ENCODE results near the gene NXNL2. TPM values are rescaled to one million over a fixed set of nuclear protein-coding genes. Genes with fewer than 3 reads are reported as not detected.

Gene NXNL2
- total RNA-seq, 1 donor from 2014 or later = not detected

DNA sequence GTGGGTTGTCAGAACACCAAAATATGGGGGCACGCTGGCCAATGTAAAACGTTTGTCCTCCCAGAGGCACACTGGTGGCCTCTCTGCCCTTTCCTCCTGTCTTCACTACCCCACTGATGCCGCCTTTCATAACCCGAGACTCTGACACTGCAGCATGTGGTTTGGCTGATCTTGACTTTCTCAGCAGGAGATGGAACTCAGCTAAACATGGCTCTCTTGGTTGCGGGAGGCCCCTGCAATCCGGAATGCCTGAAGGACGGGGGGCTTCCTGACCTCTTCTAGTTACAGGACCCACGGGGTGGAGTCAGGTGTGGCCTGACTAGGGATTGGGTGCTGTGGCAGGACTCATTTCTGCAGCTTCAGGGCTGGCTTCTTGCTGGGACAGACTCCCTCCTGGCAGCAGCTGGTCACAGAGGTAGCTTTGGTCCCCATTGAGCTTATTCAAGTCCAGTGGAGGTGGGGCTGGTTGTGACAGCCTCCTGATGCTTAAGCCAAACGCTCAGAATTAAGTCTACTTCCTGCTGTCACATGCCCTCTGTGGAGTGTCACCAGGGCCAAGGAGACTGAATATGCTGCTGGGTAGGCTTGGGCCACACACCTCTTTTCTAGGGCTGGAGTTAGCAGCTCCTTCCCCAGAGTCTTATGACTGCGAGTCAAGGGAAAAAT, 44.2 kb downstream of the NXNL2 start:
- no peaks in the 10 kb centered on the region for H3K9me3 Mint-ChIP-seq (ENCODE audit: low read depth)
- no peak for DNase-seq (ENCODE audit: low spot score, unreplicated experiment)
- peaks cover 11% of the 10 kb centered on the region for H3K27me3 Mint-ChIP-seq
- H3K36me3 Mint-ChIP-seq (ENCODE audit: insufficient read depth) = no peaks in the 10 kb centered on the region
- no peaks in the 10 kb centered on the region for H3K4me1 Mint-ChIP-seq (ENCODE audit: low read depth)
- H3K4me3 Mint-ChIP-seq (ENCODE audit: low read depth) = no peak overlapping the region
- TF ChIP-seq, protein P1, sequence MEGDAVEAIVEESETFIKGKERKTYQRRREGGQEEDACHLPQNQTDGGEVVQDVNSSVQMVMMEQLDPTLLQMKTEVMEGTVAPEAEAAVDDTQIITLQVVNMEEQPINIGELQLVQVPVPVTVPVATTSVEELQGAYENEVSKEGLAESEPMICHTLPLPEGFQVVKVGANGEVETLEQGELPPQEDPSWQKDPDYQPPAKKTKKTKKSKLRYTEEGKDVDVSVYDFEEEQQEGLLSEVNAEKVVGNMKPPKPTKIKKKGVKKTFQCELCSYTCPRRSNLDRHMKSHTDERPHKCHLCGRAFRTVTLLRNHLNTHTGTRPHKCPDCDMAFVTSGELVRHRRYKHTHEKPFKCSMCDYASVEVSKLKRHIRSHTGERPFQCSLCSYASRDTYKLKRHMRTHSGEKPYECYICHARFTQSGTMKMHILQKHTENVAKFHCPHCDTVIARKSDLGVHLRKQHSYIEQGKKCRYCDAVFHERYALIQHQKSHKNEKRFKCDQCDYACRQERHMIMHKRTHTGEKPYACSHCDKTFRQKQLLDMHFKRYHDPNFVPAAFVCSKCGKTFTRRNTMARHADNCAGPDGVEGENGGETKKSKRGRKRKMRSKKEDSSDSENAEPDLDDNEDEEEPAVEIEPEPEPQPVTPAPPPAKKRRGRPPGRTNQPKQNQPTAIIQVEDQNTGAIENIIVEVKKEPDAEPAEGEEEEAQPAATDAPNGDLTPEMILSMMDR (IDR thresholded peaks at IDR 0.05; ENCODE audit: unreplicated experiment) = no peak
- no peak overlapping the region for H3K27ac Mint-ChIP-seq

DNA sequence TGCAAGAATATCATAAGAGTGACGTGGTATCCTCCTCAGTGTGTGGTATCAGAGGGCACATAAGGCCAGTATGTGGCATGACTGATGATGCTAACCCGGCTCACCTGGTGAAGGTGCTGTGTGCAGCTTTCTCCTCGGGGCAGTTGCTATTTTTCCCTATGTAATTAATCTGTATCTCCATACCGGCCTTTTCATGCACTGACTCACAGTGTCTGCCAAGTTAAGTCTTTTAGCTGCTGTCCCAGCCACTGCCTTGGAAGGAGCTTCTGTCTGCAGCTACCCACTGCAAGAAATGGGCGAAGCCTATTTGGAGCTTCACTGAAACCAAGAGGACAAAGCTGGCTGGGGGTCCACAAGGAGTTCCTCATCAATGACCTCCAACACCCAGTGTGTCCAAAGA, 46.0 kb downstream of the NXNL2 start:
- H3K27me3 Mint-ChIP-seq = peaks cover 14% of the 10 kb centered on the region
- TF ChIP-seq, protein P1 (IDR thresholded peaks at IDR 0.05; ENCODE audit: unreplicated experiment) = no peak
- no peak for DNase-seq (ENCODE audit: low spot score, unreplicated experiment)
- no peak overlapping the region for H3K27ac Mint-ChIP-seq
- no peaks in the 10 kb centered on the region for H3K36me3 Mint-ChIP-seq (ENCODE audit: insufficient read depth)
- H3K4me3 Mint-ChIP-seq (ENCODE audit: low read depth) = no peak overlapping the region
- H3K9me3 Mint-ChIP-seq (ENCODE audit: low read depth) = no peaks in the 10 kb centered on the region
- no peaks in the 10 kb centered on the region for H3K4me1 Mint-ChIP-seq (ENCODE audit: low read depth)

DNA sequence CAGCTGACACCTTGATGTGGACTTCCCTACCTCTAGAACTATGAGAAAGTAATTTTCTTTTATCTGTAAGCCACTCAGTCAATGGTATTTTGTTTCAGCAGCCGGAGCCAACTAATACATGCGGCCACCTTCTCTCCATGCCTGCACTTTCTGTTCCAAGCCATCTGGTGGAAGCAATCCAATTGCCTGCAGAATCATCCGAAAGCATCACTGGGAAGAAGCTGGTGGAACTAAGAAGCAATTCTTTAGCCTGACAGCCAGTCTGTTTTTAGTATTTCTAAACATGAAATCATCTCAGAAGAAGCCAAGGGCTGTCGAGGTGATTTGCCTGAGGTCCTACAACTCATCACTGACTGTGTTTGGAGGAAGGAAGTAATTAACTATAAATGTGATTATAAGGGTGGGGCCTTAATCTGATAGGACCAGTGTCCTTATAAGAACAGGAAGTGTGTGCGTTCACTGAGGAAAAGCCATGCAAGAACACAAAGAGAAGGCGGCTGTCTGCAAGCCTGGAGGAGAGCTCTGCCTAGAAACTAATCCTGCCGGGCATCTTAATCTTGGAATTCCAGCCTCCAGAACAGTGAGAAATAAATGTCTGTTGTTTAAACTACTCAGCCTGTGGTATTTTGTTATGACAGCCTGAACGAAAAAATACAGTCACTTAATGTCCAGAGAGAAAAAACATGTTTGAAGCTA, 49.1 kb downstream of the NXNL2 start:
- Mint-ChIP-seq H3K4me1 (ENCODE audit: low read depth) (no peaks in the 10 kb centered on the region), H3K36me3 (ENCODE audit: insufficient read depth) (no peaks in the 10 kb centered on the region), H3K4me3 (ENCODE audit: low read depth) (no peak overlapping the region), H3K9me3 (ENCODE audit: low read depth) (no peaks in the 10 kb centered on the region), H3K27me3 (peaks cover 4% of the 10 kb centered on the region), H3K27ac (no peak overlapping the region)
- TF ChIP-seq, protein P1 (IDR thresholded peaks at IDR 0.05; ENCODE audit: unreplicated experiment) = no peak
- no peak for DNase-seq (ENCODE audit: low spot score, unreplicated experiment)

DNA sequence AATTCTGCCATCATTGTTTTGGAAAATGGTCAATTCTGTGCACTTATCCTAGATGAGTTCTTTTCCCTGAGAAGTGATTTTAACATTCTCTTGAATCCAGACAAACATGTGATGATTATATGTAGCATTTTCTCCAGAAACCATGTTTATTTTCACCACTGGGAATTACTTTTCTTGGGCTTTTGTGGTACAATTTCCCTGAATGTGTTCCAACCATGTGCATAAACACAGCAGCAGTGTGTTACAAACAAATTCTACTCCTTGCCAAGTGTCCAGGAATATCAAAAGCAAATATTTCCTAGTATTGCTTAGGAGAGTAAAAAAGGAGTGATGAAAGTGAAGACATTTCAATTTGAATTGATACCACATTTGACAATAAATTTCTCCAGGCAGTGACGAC, 50.4 kb downstream of the NXNL2 start:
- H3K4me3 Mint-ChIP-seq (ENCODE audit: low read depth) = no peak overlapping the region
- no peak for DNase-seq (ENCODE audit: low spot score, unreplicated experiment)
- H3K27ac Mint-ChIP-seq = no peak overlapping the region
- no peaks in the 10 kb centered on the region for H3K36me3 Mint-ChIP-seq (ENCODE audit: insufficient read depth)
- no peaks in the 10 kb centered on the region for H3K4me1 Mint-ChIP-seq (ENCODE audit: low read depth)
- H3K9me3 Mint-ChIP-seq (ENCODE audit: low read depth) = no peaks in the 10 kb centered on the region
- peaks cover 4% of the 10 kb centered on the region for H3K27me3 Mint-ChIP-seq
- TF ChIP-seq, protein P1 (IDR thresholded peaks at IDR 0.05; ENCODE audit: unreplicated experiment) = no peak

DNA sequence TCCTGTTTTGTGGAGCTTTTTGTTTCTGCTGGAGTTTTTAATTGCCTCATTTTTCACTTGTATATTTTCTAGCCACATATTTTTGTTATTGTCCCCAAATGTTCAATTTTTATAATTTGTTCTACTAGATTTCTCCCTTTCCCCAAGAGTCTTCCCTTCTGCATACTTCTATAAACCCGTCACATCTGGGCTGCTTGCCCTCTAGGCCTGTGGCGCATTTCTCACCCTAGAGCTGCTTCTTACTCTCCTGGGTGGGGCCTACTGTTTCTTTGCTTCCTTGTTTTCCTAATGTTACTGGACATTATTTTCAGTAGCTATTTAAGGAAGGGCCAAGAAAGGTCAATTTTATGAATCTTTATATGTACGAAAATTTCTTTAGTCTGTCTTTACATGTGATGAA, 51.5 kb downstream of the NXNL2 start:
- no peak for DNase-seq (ENCODE audit: low spot score, unreplicated experiment)
- TF ChIP-seq, protein P1 (IDR thresholded peaks at IDR 0.05; ENCODE audit: unreplicated experiment) = no peak
- Mint-ChIP-seq H3K36me3 (ENCODE audit: insufficient read depth) (no peaks in the 10 kb centered on the region), H3K27ac (no peak overlapping the region), H3K27me3 (peaks cover 4% of the 10 kb centered on the region), H3K9me3 (ENCODE audit: low read depth) (no peaks in the 10 kb centered on the region), H3K4me3 (ENCODE audit: low read depth) (no peak overlapping the region), H3K4me1 (ENCODE audit: low read depth) (no peaks in the 10 kb centered on the region)

Measured in progenitor cell of endocrine pancreas (in vitro differentiated cells).